Erythroblast (primary cell): Measurements from ENCODE around the gene OR51E1.

Experiments used
- GATA1 ChIP-seq: IDR thresholded peaks from 2 replicates; pipeline ENCODE4 v1.6.1; 2011; ENCODE audit warnings: low read depth, mild to moderate bottlenecking, control low read depth, low read length, moderate library complexity
- POLR2A ChIP-seq: IDR thresholded peaks from 2 replicates; pipeline ENCODE4 v1.6.1; 2011; ENCODE audit warnings: mild to moderate bottlenecking, low read length

GRCh38 chr11:4682623-4683419 lies 39.0 kb downstream of the OR51E1 start:
- TF ChIP-seq POLR2A (no peak), GATA1 (no peak)
